ENCODE results near the gene TNRC6A.
"Not testable (repeated sequence)": the region's sequence is repeated elsewhere in the genome, so short reads cannot be mapped to it uniquely, and the experiment has no call there.

TNRC6A gene

GRCh38 chr16:24729243-24729950 lies at the start of gene TNRC6A:
TSS of gene TNRC6A (plus strand) at chr16:24729651. CDS start at chr16:24729842, 191 bp downstream.
- peak; percentile 34 to 93 (median 84) for DNase-seq

- DNase-seq: no peak
Observed at GRCh38 chr16:24681793-24682192, 47.7 kb upstream of the TNRC6A start.

GRCh38 chr16:24683250-24683649 lies 46.2 kb upstream of the TNRC6A start:
- no peak for DNase-seq

GRCh38 chr16:24683847-24684493 lies 45.5 kb upstream of the TNRC6A start:
- DNase-seq: no peak

GRCh38 chr16:24685539-24686432 lies 43.7 kb upstream of the TNRC6A start:
- DNase-seq: peak in 57 of 58 donors; percentile 5 to 85 (median 59)

- peak in 1 of 58 donors; percentile 4 for DNase-seq
Observed at GRCh38 chr16:24686678-24687077, 42.8 kb upstream of the TNRC6A start.

- no peak for DNase-seq
Observed at GRCh38 chr16:24688359-24688758, 41.1 kb upstream of the TNRC6A start.

- peak in 15 of 58 donors; percentile 2 to 31 (median 7) for DNase-seq
Observed at GRCh38 chr16:24689128-24689527, 40.3 kb upstream of the TNRC6A start.

- DNase-seq: no peak
Observed at GRCh38 chr16:24692854-24693253, 36.6 kb upstream of the TNRC6A start.

GRCh38 chr16:24694931-24695330 lies 34.5 kb upstream of the TNRC6A start:
- no peak for DNase-seq

- no peak for DNase-seq
Observed at GRCh38 chr16:24696699-24697098, 32.8 kb upstream of the TNRC6A start.

- no peak for DNase-seq
Observed at GRCh38 chr16:24698308-24698707, 31.1 kb upstream of the TNRC6A start.

- DNase-seq: no peak
Observed at GRCh38 chr16:24699151-24699723, 30.2 kb upstream of the TNRC6A start.

GRCh38 chr16:24700549-24701392 lies 28.7 kb upstream of the TNRC6A start:
- DNase-seq: peak in 48 of 58 donors; percentile 3 to 80 (median 31)

GRCh38 chr16:24701521-24701951 lies 27.9 kb upstream of the TNRC6A start:
- no peak for DNase-seq

GRCh38 chr16:24707760-24708159 lies 21.7 kb upstream of the TNRC6A start:
- DNase-seq: not testable (repeated sequence)

GRCh38 chr16:24713379-24713778 lies 16.1 kb upstream of the TNRC6A start:
- DNase-seq: no peak

- no peak for DNase-seq
Observed at GRCh38 chr16:24717411-24717810, 12.0 kb upstream of the TNRC6A start.

GRCh38 chr16:24718967-24719521 lies 10.4 kb upstream of the TNRC6A start:
- no peak for DNase-seq

- DNase-seq: no peak
Observed at GRCh38 chr16:24721830-24722238, 7.6 kb upstream of the TNRC6A start.

Data from anterior cingulate cortex (tissue), 58 donors.